ENCODE results near the gene CCL27.

GRCh38 chr9:34642679-34643078 lies 19.8 kb downstream of the CCL27 start:
- TF ChIP-seq EZH2 (IDR thresholded peaks at IDR 0.05; ENCODE audit: low read length, missing control alignments) (no peak), CTCF (conservative IDR thresholded peaks at IDR 0.05 in 1 of 2, IDR thresholded peaks at IDR 0.05 in 1 of 2; ENCODE audit: low read depth in 1 of 2, low read length in 2 of 2) (no peak)

Measured in fibroblast of lung (primary cell).